T follicular helper cell (primary cell): ENCODE data around the gene PRR5L.

Experiments
- DNase-seq: peaks from one replicate; pipeline ENCODE4 v3.0.0-alpha.2; 2020; ENCODE audit warnings: low read depth
- total RNA-seq, 2 experiments: gene quantifications; one replicate each; lab custom pipeline; 2026; lab: John Stamatoyannopoulos, UW

PRR5L gene, protein sequence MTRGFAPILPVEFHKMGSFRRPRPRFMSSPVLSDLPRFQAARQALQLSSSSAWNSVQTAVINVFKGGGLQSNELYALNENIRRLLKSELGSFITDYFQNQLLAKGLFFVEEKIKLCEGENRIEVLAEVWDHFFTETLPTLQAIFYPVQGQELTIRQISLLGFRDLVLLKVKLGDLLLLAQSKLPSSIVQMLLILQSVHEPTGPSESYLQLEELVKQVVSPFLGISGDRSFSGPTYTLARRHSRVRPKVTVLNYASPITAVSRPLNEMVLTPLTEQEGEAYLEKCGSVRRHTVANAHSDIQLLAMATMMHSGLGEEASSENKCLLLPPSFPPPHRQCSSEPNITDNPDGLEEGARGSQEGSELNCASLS
- total RNA-seq: 17.6 to 32.9 reads per million in 2 experiments

GRCh38 chr11:36295926-36296325, at the start of gene PRR5L:
TSS of gene PRR5L (plus strand) at chr11:36296288. CDS start at chr11:36401122, 104,834 bp downstream.
- no peak for DNase-seq

- DNase-seq: no peak
Observed at GRCh38 chr11:36247493-36247892, 48.6 kb upstream of the PRR5L start.

- DNase-seq: no peak
Observed at GRCh38 chr11:36248436-36248835, 47.7 kb upstream of the PRR5L start.

- DNase-seq: no peak
Observed at GRCh38 chr11:36249246-36249645, 46.8 kb upstream of the PRR5L start.

- no peak for DNase-seq
Observed at GRCh38 chr11:36251823-36252222, 44.3 kb upstream of the PRR5L start.

DNA sequence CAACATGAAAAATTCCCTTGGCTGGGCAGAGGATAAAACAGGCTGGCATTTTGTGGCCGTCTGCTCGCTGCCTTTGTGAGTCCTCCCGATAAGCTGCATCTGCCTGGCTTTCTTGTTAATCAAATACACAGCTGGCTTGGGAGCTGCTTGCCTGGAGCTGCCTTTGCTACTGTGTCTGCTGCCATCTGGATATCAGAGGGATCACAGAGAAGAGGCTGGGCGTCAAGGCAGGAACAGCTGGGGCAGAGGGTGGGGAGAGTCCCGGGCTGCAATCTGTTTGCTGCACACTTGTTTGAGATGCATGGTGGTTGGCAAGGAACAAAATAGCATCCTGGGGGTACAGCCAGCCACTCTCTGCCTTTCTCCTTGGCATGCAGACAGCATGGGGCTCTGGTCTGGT, 42.9 kb upstream of the PRR5L start:
- no peak for DNase-seq

- DNase-seq: no peak
Observed at GRCh38 chr11:36254713-36255112, 41.4 kb upstream of the PRR5L start.

GRCh38 chr11:36257351-36257750, 38.7 kb upstream of the PRR5L start:
- no peak for DNase-seq

- DNase-seq: no peak
Observed at GRCh38 chr11:36258730-36259360, 37.2 kb upstream of the PRR5L start.

DNA sequence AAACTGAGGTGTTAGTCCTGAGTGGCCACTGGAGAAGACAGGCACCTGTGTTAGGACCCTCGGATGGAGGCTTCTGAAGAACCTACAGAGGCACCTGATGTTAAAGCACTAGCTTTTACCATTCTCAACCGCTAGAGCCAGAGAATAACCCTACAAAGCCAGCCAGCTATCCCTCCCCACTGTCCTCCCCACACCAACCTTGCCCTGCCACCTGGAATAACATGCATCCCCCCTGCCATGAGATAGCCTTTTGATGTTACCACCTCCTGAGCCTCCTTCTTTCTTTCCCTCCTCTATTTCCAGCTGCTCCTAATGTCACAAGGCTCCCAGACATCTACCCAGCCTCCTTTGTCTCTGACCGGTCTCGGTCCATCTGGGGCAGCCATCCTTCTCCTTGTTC, 35.0 kb upstream of the PRR5L start:
- DNase-seq: no peak

DNA sequence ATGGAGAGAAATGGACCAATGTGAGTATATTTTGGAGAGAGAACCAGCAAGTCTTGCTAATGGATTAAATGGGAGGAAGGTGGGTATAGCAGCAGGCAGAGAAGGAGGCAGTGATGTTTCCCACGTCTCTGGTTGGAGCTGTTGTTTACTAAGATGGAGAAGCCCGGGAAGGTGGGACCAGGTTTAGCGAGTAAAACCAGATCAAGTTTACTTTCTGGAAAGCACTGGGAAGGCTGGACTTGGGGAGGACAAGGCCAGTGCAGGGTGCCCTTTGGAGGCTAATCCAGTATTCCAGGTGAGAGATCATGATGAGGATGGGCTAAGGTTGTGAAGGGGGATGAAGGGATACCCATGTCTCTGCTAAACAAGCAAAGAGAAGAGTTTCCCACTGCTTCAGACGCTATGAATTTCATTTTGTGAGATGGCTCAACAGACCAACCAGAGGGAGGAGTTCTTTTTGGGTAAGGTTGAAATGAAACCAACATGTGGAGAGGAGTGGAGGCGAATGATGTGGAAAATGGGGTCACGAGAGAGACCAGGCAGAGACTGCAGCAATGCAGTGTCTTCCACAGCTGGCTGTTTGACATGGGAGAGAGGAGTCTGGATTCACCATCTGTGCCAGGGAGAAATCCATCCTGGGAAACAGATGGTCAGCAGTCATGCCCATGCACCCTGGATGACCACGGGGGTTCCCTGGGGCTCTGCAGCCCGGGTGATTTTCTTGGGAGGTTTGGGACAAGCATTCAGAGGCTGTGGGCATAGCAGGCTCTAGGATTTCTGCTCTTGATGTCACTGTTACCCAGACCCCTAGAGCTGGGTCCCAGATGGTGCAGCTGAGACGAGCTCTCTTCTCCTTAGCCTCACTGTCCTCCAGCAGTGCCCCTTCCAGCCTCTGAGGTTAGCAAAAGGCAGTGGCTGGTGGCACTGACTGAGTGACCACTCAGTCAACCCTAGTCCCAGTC, 31.8 kb upstream of the PRR5L start:
- DNase-seq: no peak

DNA sequence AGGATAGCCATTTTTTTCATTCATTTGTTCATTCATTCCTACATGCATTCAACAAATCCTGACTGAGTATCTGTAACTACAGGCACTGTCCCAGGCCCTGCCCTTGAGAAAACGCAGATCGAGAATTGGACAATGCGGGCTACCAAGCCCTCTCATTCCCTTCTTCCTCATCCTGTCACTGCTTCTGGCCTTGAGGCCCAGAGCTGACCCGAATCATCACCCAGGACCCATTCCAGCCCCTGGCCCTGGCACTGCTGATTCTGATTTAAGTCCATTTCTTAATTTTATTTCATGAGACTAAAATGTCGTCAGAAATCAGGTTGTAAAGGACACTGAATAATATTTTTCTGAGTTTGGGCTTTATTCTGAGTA, 31.1 kb upstream of the PRR5L start:
- no peak for DNase-seq

DNA sequence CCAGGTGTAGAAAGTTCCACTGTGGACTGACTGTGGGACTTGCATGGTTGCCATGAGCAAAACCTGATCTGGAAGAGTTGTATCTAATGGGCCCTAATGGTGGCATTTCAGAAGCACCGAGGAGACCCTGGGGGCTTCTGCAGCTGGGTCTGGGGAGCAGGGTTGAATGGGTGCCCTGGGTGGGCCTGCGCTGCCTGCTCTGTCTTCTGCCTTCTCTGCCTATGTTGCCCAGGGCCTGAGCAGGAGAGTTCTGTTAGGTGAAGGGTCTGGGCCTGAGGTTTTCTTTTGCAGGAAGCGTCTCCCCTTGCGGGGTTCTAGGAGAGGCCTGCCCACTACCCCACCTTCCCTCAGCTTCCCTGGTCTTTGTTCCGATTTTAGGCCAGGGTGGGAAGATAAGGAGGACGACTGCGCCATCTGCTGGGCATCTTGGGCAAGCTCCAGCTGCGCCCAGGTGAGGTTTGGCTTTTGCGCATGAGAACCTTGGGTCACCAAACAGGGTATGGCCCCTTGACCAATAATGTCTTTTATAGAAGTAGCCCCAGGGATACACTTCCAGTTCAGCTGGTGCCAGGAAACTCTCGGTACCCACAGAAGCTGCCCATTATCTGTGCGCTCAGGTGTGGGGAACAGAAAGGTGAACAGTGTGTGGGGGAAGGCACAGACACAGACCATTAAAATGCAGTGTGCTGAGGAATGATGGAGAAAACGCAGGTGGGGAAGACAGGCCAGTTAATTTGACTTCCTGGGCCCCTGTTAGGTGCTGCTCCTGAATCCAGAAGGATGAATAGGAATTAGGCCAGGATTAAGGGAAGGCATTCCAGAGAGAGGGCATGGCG, 30.1 kb upstream of the PRR5L start:
- peak; percentile 25 for DNase-seq

DNA sequence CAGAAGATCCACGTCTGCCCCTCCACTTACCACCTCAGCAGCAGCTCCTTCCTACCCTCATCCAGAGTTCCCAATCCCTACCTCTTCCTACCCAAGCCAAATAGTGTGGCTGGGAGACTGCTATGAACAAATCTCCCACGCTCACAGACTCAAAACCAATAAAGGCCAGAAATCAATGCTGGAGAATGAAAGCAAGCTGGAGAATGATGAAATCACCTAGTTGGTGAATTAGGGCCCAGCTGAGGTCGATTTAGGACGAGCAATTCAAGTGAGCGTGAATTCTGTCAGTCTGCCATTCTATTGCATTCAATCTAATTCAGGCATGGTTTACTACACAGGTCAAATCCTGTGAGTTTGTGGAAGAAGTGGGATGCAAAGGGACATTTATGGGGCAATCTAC, 29.3 kb upstream of the PRR5L start:
- DNase-seq: no peak

GRCh38 chr11:36268337-36268985, 27.6 kb upstream of the PRR5L start:
- DNase-seq: no peak

- DNase-seq: no peak
Observed at GRCh38 chr11:36270701-36271100, 25.4 kb upstream of the PRR5L start.

- no peak for DNase-seq
Observed at GRCh38 chr11:36271794-36272407, 24.2 kb upstream of the PRR5L start.

GRCh38 chr11:36273110-36273509, 23.0 kb upstream of the PRR5L start:
- DNase-seq: no peak

- no peak for DNase-seq
Observed at GRCh38 chr11:36274414-36274813, 21.7 kb upstream of the PRR5L start.

GRCh38 chr11:36278531-36279282, 17.4 kb upstream of the PRR5L start:
- DNase-seq: no peak
